Measurements from ENCODE around the gene SDCCAG8.

The SDCCAG8 gene

DNA sequence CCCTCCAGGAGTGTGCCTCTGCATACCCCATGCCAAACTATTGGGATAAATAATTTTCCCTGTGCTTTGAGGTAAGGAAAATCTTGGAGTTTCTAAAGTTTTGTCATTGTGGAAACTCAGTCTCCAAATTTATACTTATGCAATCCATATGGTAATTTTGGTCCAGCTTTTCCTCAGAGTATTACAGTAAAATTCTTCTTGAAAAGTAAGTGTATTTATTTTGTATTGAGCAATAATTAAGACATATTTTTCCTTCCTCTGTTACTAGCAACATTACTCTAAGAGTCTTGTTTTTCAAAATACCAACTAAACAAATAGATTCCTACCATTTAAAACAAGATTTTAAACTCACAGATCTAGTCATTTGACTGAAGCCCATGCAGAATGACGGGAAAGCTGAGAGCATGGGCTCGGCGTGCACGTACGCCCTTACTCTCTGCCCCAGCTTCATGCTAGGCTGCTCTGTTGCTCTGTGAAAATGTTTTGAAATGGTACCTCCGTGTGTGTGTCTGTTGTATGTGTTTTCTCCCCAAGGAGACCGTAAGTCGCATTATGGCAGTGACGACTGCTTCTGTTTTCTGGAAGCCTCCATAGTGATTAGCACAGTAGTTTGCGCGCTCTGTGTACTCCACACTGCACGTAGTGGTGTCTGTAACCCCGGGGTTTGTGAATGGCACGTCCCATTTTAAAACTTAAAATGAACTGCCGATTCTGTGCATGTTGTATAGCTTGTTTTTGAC lies 165.3 kb downstream of the SDCCAG8 start:
- TF ChIP-seq, protein P1, sequence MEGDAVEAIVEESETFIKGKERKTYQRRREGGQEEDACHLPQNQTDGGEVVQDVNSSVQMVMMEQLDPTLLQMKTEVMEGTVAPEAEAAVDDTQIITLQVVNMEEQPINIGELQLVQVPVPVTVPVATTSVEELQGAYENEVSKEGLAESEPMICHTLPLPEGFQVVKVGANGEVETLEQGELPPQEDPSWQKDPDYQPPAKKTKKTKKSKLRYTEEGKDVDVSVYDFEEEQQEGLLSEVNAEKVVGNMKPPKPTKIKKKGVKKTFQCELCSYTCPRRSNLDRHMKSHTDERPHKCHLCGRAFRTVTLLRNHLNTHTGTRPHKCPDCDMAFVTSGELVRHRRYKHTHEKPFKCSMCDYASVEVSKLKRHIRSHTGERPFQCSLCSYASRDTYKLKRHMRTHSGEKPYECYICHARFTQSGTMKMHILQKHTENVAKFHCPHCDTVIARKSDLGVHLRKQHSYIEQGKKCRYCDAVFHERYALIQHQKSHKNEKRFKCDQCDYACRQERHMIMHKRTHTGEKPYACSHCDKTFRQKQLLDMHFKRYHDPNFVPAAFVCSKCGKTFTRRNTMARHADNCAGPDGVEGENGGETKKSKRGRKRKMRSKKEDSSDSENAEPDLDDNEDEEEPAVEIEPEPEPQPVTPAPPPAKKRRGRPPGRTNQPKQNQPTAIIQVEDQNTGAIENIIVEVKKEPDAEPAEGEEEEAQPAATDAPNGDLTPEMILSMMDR (IDR thresholded peaks at IDR 0.05; ENCODE audit: low read depth, low read length, missing control alignments), result no peak
- no peak for DNase-seq
- H3K36me3 ChIP-seq (replicated peaks), result peaks cover 10% of the 10 kb centered on the region
- H3K4me3 ChIP-seq (ENCODE audit: low read depth, low read length), result peak overlapping the region; percentile 1
- H3K27ac ChIP-seq, result peak overlapping the region; percentile 53
- H3K27me3 ChIP-seq (replicated peaks), result no peaks in the 10 kb centered on the region
- in situ Hi-C loops (cut with HindIII; ENCODE audit: low pct_ligation_motif_present, low sequenced_read_pairs), result no loop called here

DNA sequence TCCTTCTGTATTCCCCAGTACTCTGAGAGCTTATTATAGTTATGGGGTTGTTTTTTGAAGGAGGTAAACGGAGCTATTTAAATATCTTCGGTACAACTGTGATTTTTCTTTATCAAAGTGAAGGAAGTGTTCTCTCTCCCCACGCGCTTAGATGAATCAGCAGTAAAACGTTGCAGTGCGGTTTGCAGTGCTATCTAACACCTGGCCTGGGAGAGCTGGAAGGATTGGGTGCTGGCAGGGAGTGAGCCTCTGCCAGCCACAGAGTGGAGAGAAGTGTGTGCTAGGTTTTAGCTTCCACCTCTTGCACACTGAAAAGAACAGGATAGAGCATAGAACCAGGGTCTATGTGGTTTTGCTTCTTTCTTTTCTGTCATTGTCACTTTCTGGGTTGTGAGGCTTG lies 165.9 kb downstream of the SDCCAG8 start:
- Histone ChIP-seq H3K27ac (peak overlapping the region; percentile 53), H3K4me3 (ENCODE audit: low read depth, low read length) (peak overlapping the region; percentile 1)
- in situ Hi-C loops (cut with HindIII; ENCODE audit: low pct_ligation_motif_present, low sequenced_read_pairs), result no loop called here

DNA sequence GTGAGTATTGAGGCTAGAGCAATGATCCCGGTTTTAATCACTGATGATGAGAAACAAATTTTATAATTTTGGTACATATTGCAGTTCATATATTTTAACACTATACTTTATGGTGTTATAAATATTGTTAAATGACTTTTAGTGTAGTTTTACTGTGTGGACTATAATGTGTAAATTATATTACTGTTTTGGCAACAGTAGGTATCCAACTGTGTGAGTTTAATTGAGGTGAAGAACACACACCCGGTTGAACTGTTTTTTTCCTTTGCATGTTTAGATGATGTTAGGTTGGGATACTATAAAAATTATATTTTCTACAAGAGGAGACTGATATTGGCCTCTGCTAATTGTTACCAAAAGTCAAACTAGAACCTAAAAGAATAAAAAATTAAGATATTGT lies 166.5 kb downstream of the SDCCAG8 start:
- H3K36me3 ChIP-seq (replicated peaks), result peaks cover 6% of the 10 kb centered on the region
- no peak overlapping the region for H3K4me3 ChIP-seq (ENCODE audit: low read depth, low read length)
- in situ Hi-C loops (cut with HindIII; ENCODE audit: low pct_ligation_motif_present, low sequenced_read_pairs), result no loop called here
- no peak overlapping the region for H3K27ac ChIP-seq
- TF ChIP-seq, protein P1 (IDR thresholded peaks at IDR 0.05; ENCODE audit: low read depth, low read length, missing control alignments), result no peak
- no peaks in the 10 kb centered on the region for H3K27me3 ChIP-seq (replicated peaks)
- no peak for DNase-seq

More for the DNA sequence above, 165.9 kb downstream of the SDCCAG8 start:
- TF ChIP-seq, protein P1 (IDR thresholded peaks at IDR 0.05; ENCODE audit: low read depth, low read length, missing control alignments), result no peak
- H3K27me3 ChIP-seq (replicated peaks), result no peaks in the 10 kb centered on the region
- peaks cover 6% of the 10 kb centered on the region for H3K36me3 ChIP-seq (replicated peaks)
- peak; percentile 75 for DNase-seq

DNA sequence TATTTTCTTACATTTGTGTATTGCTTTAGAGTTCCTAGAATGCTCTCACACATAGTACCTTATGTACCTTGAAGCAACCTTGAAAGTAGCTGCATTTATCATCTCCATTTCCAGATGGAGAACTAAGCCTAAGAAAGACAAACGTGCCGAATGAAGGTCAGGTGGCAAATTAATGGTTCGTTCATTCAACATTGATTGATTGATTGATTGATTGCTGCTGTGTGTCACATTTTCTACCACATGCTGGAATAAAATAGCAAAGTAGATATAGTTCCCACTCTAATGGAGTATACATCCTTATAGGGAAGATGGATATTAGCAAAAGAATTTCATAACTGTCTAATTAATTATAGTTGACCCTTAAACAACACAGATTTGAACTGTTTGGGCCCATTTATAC lies 172.2 kb downstream of the SDCCAG8 start:
- Histone ChIP-seq H3K27ac (no peak overlapping the region), H3K4me3 (ENCODE audit: low read depth, low read length) (no peak overlapping the region), H3K27me3 (replicated peaks) (no peaks in the 10 kb centered on the region), H3K36me3 (replicated peaks) (peaks cover 4% of the 10 kb centered on the region)
- TF ChIP-seq, protein P1 (IDR thresholded peaks at IDR 0.05; ENCODE audit: low read depth, low read length, missing control alignments), result no peak
- in situ Hi-C loops (cut with HindIII; ENCODE audit: low pct_ligation_motif_present, low sequenced_read_pairs), result no loop called here
- no peak for DNase-seq

DNA sequence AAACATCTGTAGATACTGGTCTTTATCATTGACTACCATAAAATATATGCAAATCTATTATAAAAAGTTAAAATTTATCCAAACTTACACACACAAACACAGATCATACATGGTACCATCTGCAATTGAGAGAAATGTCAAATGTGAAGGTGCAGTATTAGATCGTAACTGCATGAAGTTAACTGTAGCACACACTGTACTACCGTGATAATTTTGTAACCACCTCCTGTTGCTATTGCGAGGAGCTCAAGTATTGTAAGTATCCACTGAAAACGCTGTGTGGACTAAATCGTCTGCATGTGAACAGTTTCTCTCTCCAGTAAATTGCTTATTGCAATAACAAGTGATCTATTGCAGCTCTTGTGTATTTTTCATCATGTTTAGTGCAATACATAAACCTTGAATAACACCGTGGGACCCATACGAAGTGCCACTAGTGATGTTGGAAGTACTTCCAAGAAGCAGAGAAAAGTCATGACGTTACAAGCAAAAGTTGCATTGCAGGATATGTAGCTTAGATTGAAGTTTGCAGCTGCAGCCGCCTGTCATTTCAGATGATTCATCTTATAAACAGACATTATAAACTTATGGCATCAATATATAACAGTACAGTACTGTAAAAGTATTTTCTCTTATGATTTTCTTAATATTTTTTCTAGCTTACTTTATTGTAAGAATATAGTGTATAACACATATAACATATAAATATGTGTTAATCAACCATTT lies 172.9 kb downstream of the SDCCAG8 start:
- TF ChIP-seq, protein P1 (IDR thresholded peaks at IDR 0.05; ENCODE audit: low read depth, low read length, missing control alignments), result no peak
- in situ Hi-C loops (cut with HindIII; ENCODE audit: low pct_ligation_motif_present, low sequenced_read_pairs), result no loop called here
- Histone ChIP-seq H3K36me3 (replicated peaks) (peaks cover 4% of the 10 kb centered on the region), H3K27me3 (replicated peaks) (no peaks in the 10 kb centered on the region), H3K27ac (no peak overlapping the region), H3K4me3 (ENCODE audit: low read depth, low read length) (no peak overlapping the region)
- DNase-seq, result no peak
